Measurements from ENCODE around the gene GJA5. TPM values are rescaled to one million over a fixed set of nuclear protein-coding genes. Genes with fewer than 3 reads are reported as not detected.

GJA5 gene
- total RNA-seq, 1 experiment from 2014 or later, result not detected

DNA sequence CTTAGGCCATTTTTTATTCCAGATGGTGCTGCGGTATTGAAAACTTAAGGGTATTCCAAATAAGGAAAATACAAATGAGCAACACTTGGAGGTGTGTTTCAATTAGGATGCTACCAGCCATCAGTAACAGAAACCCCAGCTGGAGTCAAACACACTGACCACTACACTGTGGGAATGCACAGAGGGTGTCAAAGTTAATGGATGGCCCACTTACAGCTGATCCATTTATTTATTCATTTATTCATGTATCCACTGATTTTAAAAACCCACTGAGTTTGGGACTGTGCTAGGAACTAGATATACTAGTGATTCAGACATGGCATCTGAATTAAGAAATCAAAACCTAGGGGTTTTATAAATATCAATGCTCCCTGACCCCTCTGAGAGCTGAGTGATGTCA lies 24.5 kb upstream of the GJA5 start:
- ATAC-seq (no peak), DNase-seq (ENCODE audit: low read depth, low spot score) (no peak)
- in situ Hi-C loops (cut with HindIII; ENCODE audit: low pct_unique_long_range_greater_than_20kb, low sequenced_read_pairs) (no loop called here), intact Hi-C loops (cut with micrococcal nuclease; ENCODE audit: unreplicated experiment) (no loop called here)
- Histone ChIP-seq H3K4me3 (ENCODE audit: low read depth in 2 of 2, low read length in 2 of 2) (no peak overlapping the region), H3K27ac (ENCODE audit: low read length) (no peak overlapping the region), H3K36me3 (ENCODE audit: control insufficient read depth, insufficient read depth, low read length) (no peaks in the 10 kb centered on the region), H3K27me3 (ENCODE audit: control insufficient read depth, insufficient read depth, low read length) (peaks cover 24% of the 10 kb centered on the region), H3K9me3 (ENCODE audit: control insufficient read depth, insufficient read depth, low read depth, low read length) (no peaks in the 10 kb centered on the region), H3K4me1 (ENCODE audit: control insufficient read depth, insufficient read depth, low read length) (no peaks in the 10 kb centered on the region)
- ChIA-PET CTCF (no interaction called here), POLR2A (no interaction called here)
- BruUV-seq (replicated peaks), result no TSS peak
- TF ChIP-seq TCF7L2 (IDR thresholded peaks at IDR 0.05; ENCODE audit: low read depth, low read length) (no peak), POLR2AphosphoS5 (IDR thresholded peaks at IDR 0.05; ENCODE audit: low read depth, low read length) (no peak), CTCF (IDR thresholded peaks at IDR 0.05) (no peak), SIN3A (IDR thresholded peaks at IDR 0.05; ENCODE audit: borderline replicate concordance, insufficient read depth, low read depth, low read length) (no peak)
- TF ChIP-seq, protein P1, sequence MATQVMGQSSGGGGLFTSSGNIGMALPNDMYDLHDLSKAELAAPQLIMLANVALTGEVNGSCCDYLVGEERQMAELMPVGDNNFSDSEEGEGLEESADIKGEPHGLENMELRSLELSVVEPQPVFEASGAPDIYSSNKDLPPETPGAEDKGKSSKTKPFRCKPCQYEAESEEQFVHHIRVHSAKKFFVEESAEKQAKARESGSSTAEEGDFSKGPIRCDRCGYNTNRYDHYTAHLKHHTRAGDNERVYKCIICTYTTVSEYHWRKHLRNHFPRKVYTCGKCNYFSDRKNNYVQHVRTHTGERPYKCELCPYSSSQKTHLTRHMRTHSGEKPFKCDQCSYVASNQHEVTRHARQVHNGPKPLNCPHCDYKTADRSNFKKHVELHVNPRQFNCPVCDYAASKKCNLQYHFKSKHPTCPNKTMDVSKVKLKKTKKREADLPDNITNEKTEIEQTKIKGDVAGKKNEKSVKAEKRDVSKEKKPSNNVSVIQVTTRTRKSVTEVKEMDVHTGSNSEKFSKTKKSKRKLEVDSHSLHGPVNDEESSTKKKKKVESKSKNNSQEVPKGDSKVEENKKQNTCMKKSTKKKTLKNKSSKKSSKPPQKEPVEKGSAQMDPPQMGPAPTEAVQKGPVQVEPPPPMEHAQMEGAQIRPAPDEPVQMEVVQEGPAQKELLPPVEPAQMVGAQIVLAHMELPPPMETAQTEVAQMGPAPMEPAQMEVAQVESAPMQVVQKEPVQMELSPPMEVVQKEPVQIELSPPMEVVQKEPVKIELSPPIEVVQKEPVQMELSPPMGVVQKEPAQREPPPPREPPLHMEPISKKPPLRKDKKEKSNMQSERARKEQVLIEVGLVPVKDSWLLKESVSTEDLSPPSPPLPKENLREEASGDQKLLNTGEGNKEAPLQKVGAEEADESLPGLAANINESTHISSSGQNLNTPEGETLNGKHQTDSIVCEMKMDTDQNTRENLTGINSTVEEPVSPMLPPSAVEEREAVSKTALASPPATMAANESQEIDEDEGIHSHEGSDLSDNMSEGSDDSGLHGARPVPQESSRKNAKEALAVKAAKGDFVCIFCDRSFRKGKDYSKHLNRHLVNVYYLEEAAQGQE (IDR thresholded peaks at IDR 0.05; ENCODE audit: insufficient read depth in 1 of 2, low read depth in 2 of 2, low read length in 1 of 2), result no peak

GRCh38 chr1:147781056-147781471 lies 20.7 kb upstream of the GJA5 start:
- ChIA-PET POLR2A (no interaction called here), CTCF (no interaction called here)
- TF ChIP-seq TCF7L2 (IDR thresholded peaks at IDR 0.05; ENCODE audit: low read depth, low read length) (no peak), POLR2AphosphoS5 (IDR thresholded peaks at IDR 0.05; ENCODE audit: low read depth, low read length) (no peak), SIN3A (IDR thresholded peaks at IDR 0.05; ENCODE audit: borderline replicate concordance, insufficient read depth, low read depth, low read length) (no peak), CTCF (IDR thresholded peaks at IDR 0.05) (no peak)
- TF ChIP-seq, protein P1 (IDR thresholded peaks at IDR 0.05; ENCODE audit: insufficient read depth in 1 of 2, low read depth in 2 of 2, low read length in 1 of 2), result no peak
- no TSS peak for BruUV-seq (replicated peaks)
- in situ Hi-C loops (cut with HindIII; ENCODE audit: low pct_unique_long_range_greater_than_20kb, low sequenced_read_pairs) (no loop called here), intact Hi-C loops (cut with micrococcal nuclease; ENCODE audit: unreplicated experiment) (no loop called here)
- ATAC-seq, result no peak
- Histone ChIP-seq H3K9me3 (ENCODE audit: control insufficient read depth, insufficient read depth, low read depth, low read length) (no peaks in the 10 kb centered on the region), H3K27ac (ENCODE audit: low read length) (no peak overlapping the region), H3K4me3 (ENCODE audit: low read depth in 2 of 2, low read length in 2 of 2) (no peak overlapping the region), H3K4me1 (ENCODE audit: control insufficient read depth, insufficient read depth, low read length) (no peaks in the 10 kb centered on the region), H3K27me3 (ENCODE audit: control insufficient read depth, insufficient read depth, low read length) (peaks cover 19% of the 10 kb centered on the region), H3K36me3 (ENCODE audit: control insufficient read depth, insufficient read depth, low read length) (no peaks in the 10 kb centered on the region)
- DNase-seq (ENCODE audit: low read depth, low spot score), result no peak

Data from Panc1 (cell line).